ENCODE results near the gene TRIM67. TPM values are rescaled to one million over a fixed set of nuclear protein-coding genes. Genes with fewer than 3 reads are reported as not detected.
"Not testable (repeated sequence)": the region's sequence is repeated elsewhere in the genome, so short reads cannot be mapped to it uniquely, and the experiment has no call there.

The TRIM67 gene
- total and polyA plus RNA-seq, 12 donors: 0.06 to 1.5 (median 0.31) TPM

DNA sequence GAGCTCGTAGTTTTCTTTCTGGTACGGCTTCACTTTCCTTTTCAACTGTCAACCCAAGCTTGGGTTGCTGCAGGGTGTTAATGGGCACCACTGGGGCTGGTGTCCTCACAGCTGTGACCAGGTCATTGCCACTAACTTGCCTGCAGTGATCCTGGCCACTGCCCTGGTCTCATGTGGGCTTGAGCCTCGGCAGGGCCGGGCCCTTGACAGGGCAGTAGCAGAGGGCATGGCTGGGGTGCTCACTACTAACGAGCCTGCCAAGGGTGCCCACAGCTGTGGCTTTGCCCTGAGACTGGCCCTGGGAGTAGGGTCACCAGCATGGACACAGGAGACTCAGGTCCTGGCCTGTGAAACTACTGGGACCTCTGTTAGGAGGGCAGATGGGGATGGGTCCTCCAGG is 47.7 kb downstream of the TRIM67 start:
- no peaks in the 10 kb centered on the region for H3K4me1 ChIP-seq (replicated peaks in 1 of 2)
- no peak overlapping the region for H3K27ac ChIP-seq
- H3K4me3 ChIP-seq: no peak overlapping the region
- no peak for DNase-seq
- intact Hi-C loops (cut with DNase I): no loop called here
- H3K9me3 ChIP-seq (replicated peaks in 1 of 3): no peaks in the 10 kb centered on the region
- no peaks in the 10 kb centered on the region for H3K36me3 ChIP-seq (replicated peaks in 1 of 2)
- no peaks in the 10 kb centered on the region for H3K27me3 ChIP-seq
- no peak for TF ChIP-seq POLR2A (IDR thresholded peaks at IDR 0.05)
- TF ChIP-seq, protein P1, sequence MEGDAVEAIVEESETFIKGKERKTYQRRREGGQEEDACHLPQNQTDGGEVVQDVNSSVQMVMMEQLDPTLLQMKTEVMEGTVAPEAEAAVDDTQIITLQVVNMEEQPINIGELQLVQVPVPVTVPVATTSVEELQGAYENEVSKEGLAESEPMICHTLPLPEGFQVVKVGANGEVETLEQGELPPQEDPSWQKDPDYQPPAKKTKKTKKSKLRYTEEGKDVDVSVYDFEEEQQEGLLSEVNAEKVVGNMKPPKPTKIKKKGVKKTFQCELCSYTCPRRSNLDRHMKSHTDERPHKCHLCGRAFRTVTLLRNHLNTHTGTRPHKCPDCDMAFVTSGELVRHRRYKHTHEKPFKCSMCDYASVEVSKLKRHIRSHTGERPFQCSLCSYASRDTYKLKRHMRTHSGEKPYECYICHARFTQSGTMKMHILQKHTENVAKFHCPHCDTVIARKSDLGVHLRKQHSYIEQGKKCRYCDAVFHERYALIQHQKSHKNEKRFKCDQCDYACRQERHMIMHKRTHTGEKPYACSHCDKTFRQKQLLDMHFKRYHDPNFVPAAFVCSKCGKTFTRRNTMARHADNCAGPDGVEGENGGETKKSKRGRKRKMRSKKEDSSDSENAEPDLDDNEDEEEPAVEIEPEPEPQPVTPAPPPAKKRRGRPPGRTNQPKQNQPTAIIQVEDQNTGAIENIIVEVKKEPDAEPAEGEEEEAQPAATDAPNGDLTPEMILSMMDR (IDR thresholded peaks at IDR 0.05): no peak
- WGBS, 4 donors: 84 to 100% (median 92%) methylated on average over 1 to 5 of the region's 5 CpGs

DNA sequence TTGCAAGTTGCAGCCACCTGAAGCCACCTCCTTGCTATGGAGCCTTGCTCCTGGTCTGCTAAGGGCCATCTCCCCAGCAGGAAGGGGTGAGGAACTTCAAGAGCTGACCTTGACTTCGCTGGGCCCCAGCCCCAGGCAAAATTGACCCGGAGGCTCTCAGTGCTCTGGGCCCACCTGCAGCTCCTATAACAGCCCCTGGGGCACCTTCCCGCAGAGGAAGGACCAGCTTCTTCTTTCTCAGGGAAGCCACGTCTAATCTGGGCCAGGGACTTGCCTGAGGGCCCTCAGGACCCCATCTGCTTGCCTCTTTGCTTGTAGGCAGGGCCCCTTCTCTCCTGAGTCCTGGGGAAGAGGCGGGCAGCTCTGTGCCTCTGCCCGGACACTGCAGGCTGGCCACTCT is 48.3 kb downstream of the TRIM67 start:
- Histone ChIP-seq H3K36me3 (replicated peaks in 1 of 2) (no peaks in the 10 kb centered on the region), H3K27me3 (no peaks in the 10 kb centered on the region), H3K4me3 (no peak overlapping the region), H3K27ac (no peak overlapping the region), H3K9me3 (replicated peaks in 1 of 3) (no peaks in the 10 kb centered on the region), H3K4me1 (replicated peaks in 1 of 2) (no peaks in the 10 kb centered on the region)
- DNase-seq: no peak
- WGBS, 4 donors: 86 to 100% (median 91%) methylated on average over 2 to 6 of the region's 6 CpGs
- TF ChIP-seq POLR2A (IDR thresholded peaks at IDR 0.05): no peak
- TF ChIP-seq, protein P1 (IDR thresholded peaks at IDR 0.05): no peak
- intact Hi-C loops (cut with DNase I): loop anchor here (2.0 to 10.0 kb wide), 5 partner anchors 115 to 415 kb away; no protein-coding TSS in a partner anchor

DNA sequence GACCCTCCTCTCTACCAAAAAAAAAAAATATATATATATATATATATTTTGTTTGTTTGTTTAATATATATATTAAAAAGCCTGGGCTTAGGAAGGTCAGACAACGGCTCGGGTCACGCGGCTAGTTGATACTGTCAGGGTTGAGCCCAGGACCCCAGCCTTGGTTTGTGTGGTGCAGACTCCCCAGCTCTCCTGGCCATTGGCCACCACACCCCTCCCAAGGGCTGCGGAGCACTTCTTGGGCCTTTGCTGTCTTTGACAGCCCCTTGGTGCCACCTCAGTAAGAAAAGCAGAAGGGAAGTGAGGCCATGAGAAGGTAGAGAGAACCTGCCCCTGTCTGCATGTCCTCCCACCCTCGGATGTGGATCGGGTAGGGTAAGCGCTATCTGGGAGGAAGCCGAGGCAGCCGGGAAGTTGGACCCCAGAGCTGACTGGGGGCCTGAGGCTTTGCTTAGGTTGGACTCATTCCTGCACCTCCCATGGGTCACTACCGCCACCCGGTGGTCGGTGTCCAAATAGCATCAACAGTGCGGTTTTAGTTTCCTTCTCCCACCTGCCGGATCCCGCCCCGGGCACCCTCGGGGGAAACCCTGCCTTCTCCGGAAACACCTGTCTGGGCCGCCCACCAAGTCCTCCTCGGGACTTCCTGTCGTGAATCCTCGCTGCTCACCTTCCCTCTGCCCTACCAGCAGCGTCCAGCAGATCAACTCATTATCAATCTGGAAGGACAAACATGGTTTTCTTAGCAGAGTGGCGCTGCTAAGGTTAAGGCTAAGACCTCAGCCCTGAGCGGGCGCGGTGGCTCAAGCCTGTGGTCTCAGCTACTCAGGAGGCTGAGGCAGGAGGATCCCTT is 49.4 kb downstream of the TRIM67 start:
- Histone ChIP-seq H3K36me3 (replicated peaks in 1 of 2) (no peaks in the 10 kb centered on the region), H3K9me3 (replicated peaks in 1 of 3) (no peaks in the 10 kb centered on the region), H3K4me1 (replicated peaks in 1 of 2) (no peaks in the 10 kb centered on the region), H3K4me3 (peak overlapping the region in 3 of 4 donors; percentile 28 to 75 (median 52)), H3K27me3 (no peaks in the 10 kb centered on the region), H3K27ac (no peak overlapping the region)
- no peak for TF ChIP-seq POLR2A (IDR thresholded peaks at IDR 0.05)
- TF ChIP-seq, protein P1 (IDR thresholded peaks at IDR 0.05): peak; percentile 87 to 95 (median 92)
- intact Hi-C loops (cut with DNase I): loop anchor here (2.0 to 10.0 kb wide), 5 partner anchors 116 to 416 kb away; no protein-coding TSS in a partner anchor
- DNase-seq: peak; percentile 62 to 90 (median 79)
- 16 to 17% (median 16%) methylated on average over 26 to 28 of the region's 28 CpGs for WGBS, 4 donors

DNA sequence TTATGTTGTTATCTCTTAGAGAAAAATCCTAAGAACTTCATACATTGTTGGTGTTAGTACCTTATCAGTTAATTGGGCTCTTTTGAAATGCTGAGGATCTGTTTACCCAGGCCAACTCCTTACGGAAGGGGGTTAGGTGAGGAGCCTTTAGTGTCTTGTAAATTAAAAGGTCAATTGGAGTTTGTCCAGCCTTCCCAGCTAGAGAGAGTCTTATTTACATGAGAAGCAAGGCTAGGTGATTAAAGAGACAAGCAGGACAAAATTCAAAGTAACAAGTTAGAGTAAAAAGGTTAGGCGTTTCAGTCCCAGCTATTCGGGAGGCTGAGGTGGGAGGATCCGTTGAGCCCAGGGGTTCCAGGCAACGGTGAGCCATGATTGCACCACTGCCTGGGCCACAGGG is 50.4 kb downstream of the TRIM67 start:
- H3K9me3 ChIP-seq (replicated peaks in 1 of 3); H3K36me3 ChIP-seq (replicated peaks in 1 of 2); H3K4me1 ChIP-seq (replicated peaks in 1 of 2); DNase-seq; H3K27ac ChIP-seq; H3K27me3 ChIP-seq; H3K4me3 ChIP-seq: not testable (repeated sequence)
- WGBS, 4 donors: 63 to 74% (median 67%) methylated on average over 5 of the region's 5 CpGs
- intact Hi-C loops (cut with DNase I): loop anchor here (5.0 to 10.0 kb wide), 4 partner anchors 118 to 418 kb away; no protein-coding TSS in a partner anchor
